NCI-H1694 treated with DMSO at 0.1 percent for 48 hours (cell line): Measurements from ENCODE around the gene PDE12.
"Not testable (repeated sequence)": the region's sequence is repeated elsewhere in the genome, so short reads cannot be mapped to it uniquely, and the experiment has no call there.

Source experiments
- DNase-seq: peaks from one replicate; lab custom pipeline; 2025; lab: John Stamatoyannopoulos, UW

PDE12 gene

DNA sequence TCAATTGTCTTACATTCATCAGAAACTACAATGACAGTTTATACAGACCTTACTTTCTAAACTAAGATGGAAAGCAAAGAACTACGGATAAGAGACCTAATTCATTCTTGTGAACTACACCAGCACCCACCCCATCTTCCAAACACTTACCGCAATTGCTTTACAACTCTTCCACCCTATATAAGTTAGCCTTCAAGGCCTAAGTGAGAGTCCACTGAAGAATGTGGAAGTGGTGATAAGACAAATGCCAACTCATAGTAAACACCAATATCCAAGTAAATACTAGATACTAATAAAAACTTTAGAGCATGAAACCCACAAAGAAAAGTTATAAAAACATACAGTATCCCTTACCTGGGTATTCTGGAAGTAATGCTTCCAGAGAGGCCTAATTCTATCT, 27.5 kb downstream of the PDE12 start:
- no peak for DNase-seq

GRCh38 chr3:57586778-57587177, 30.7 kb downstream of the PDE12 start:
- no peak for DNase-seq

GRCh38 chr3:57587905-57588304, 31.8 kb downstream of the PDE12 start:
- no peak for DNase-seq

DNA sequence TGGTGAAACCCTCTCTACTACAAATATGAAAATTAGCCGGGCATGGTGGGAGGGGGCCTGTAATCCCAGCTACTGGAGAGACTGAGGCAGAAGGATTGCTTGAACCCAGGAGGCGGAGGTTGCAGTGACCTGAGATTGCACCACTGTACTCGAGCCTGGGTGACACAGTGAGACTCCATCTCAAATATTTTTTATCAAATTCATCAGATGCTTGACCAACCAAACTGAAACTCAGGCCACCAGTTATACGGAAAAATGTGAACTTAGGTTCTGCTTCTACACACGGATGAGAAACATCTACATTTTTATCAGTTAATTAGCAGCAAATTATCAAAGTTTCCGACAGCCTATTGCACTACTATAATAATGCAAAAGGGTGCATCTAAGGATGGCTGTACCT, 36.2 kb downstream of the PDE12 start:
- DNase-seq = no peak

DNA sequence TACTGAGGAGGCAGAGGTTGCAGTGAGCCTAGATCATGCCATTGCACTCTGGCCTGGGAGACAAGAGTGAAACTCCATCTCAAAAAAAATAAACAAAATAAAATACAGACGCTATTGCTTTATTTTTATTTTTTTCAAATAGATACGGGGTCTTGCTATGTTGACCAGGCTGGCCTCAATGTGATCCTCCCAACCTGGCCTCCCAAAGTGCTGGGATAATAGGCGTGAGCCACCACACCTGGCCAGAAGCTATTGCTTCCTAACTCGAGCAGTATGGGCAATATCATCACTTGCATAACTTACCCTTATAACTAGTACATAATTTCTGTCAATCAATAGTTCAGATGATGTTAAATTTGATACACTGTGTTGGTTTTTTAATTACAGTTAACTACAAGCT, 38.1 kb downstream of the PDE12 start:
- DNase-seq = no peak

GRCh38 chr3:57594576-57594975, 38.5 kb downstream of the PDE12 start:
- DNase-seq = no peak

GRCh38 chr3:57596495-57597126, 40.5 kb downstream of the PDE12 start:
- no peak for DNase-seq

DNA sequence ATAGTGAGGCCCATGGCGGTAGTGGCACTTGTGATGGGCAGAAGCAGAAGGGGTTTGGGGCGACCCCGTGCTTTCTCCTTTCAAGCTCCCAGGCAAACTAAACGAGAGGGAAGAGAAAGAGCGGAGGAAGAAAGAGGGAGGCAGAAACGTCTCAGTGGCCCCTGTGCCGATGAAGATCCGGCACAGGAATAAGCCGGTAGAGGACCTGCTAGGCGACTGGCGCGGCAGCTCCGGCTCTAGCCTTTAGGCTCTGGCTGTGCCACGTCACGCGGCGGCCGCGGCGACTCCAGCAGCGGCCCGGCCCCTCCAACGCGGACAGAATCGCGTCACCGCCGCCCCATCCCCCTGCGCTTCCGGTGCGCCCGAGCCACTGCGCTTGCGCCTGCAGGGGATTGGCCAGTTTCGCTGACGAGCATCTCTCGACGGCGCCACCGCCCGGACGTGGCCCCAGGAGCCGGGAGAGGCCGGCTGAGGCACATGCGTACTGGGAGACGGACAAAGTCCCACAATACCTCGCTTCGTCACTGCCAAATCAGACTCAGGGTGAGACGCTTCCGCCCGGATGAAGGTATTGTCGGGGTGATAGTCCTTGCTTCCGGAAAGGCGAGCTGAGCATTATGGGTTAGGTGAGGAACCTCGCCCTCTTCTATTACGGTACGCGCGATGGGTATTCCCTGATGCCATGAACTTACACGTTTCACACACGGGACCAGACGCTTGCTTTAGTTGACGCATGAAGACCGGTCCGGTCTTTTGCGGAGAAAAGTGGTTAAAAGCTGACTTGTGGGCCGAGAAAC, 41.3 kb downstream of the PDE12 start, which contains the start of gene ARF4:
ARF4 (minus strand) TSS at position 218 of the 797 bp plus-strand sequence; CDS start at position 14, 204 bp downstream.
- DNase-seq = peak; percentile 89

DNA sequence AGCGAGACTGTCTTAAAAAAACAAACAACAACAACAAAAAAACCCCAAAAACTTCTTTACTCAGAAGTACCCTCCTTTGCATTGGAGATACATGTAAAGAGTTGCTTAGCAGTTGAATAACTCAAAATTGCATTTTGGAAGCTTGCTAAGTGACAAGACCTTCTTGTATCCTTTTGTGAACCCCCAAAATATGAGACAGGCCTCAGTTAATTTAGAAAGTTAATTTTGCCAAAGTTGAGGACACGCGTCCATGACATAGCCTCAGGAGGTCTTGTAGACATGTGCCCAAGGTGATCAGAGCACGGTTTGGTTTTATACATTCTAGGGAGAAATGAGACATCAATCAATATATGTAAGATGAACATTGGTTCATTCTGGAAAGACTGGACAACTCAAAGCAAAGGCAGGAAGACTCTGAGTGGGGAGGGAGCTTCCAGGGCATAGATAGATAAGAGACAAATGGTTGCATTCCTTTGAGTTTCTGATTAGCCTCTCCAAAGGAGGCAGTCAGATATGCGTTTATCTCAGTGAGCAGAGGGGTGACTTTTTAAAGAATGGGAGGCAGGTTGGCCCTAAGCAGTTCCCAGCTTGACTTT, 42.8 kb downstream of the PDE12 start:
- no peak for DNase-seq

GRCh38 chr3:57600195-57600594, 44.1 kb downstream of the PDE12 start:
- DNase-seq = no peak

DNA sequence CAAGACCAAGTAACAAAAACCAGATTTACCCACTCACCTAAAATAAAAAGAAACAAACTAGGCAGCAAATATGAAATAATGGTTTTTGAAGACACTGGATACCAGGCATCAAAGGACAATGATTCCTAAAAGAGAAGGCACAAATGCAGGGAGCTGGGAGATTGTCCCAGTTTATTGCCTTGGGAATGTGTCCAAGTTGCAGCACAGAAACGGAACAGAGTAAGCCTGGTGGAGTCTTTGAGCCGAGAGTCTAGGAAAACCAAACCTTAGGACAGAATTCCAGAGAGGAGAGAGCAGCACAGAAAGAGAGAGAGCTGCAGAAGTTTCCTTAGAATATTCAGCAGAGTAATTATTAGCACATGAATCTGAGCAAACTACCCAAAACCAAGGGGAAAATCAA, 48.9 kb downstream of the PDE12 start:
- no peak for DNase-seq

DNA sequence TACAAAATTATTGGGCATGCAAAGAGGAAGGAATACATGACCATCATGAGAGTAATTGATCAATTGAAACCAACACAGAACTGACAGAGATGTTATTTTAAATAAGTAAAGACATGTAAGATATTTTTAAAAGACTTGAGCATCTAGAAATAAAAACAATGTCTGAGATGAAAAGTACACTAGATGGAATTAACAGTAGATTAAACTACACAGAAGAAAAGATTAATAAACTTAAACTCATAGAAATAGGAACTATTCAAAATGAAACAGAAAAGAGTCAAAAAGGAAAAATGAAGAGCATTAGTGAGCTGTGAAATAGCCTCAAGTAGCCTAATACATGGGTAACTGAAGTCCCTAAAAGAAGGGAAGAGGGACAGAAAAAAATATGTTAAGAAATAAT, 49.6 kb downstream of the PDE12 start:
- DNase-seq = no peak

- not testable (repeated sequence) for DNase-seq
Measured at GRCh38 chr3:57611870-57612269, 55.8 kb downstream of the PDE12 start.

DNA sequence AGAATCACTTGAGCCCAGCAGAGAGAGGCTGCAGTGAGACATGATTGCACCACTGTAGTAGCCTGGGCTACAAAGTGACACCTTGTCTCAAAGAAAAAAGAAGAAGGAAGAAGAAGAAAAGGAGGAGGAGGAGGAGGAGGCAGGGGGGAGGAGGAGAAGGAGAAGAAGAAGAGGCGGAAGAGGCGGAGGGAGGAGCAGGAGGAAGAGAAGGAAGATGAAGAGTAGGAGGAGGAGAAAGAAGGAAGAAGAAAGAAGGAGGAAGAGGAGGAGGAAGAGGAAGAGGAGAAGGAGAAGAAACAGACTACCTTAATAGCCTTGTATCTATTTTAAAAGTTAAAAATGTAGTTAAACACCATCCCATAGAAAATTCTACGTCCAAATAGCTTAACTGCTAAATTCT, 60.2 kb downstream of the PDE12 start:
- no peak for DNase-seq
